ENCODE measurements around the gene ANAPC10. TPM values are rescaled to one million over a fixed set of nuclear protein-coding genes. Genes with fewer than 3 reads are reported as not detected.
"Not testable (repeated sequence)": the region's sequence is repeated elsewhere in the genome, so short reads cannot be mapped to it uniquely, and the experiment has no call there.

The ANAPC10 gene
- 20.8 TPM for total RNA-seq
- long read RNA-seq, transcript ANAPC10-201 (5 exons, 868 nt): major isoform, 6 of 26 reads
- long read RNA-seq, partial matches to known transcripts: 2 of 26 reads
- long read RNA-seq, other reads (novel, unspliced or antisense): 14 of 26 reads

- intact Hi-C loops (cut with DNase I): loop anchor here (5.0 to 10.0 kb wide), 2 partner anchors 79 to 923 kb away; no protein-coding TSS in a partner anchor
- peak; percentile 94 for DNase-seq (ENCODE audit: low spot score)
Observed at GRCh38 chr4:145097821-145098674, at the start of gene ANAPC10, which contains the start of gene ABCE1. Gene ANAPC10, minus strand, starts transcription at chr4:145098196. Its CDS starts 2,097 bp downstream, at chr4:145096099. Gene ABCE1, plus strand, starts transcription at chr4:145098311. Its CDS starts 6,102 bp downstream, at chr4:145104413.

- intact Hi-C loops (cut with DNase I); DNase-seq (ENCODE audit: low spot score): not testable (repeated sequence)
Observed at GRCh38 chr4:145136219-145136618, 38.2 kb upstream of the ANAPC10 start.

GRCh38 chr4:145132511-145133098 lies 34.6 kb upstream of the ANAPC10 start:
- intact Hi-C loops (cut with DNase I): no loop called here

GRCh38 chr4:145131848-145132247 lies 33.9 kb upstream of the ANAPC10 start:
- no peak for DNase-seq (ENCODE audit: low spot score)
- intact Hi-C loops (cut with DNase I): no loop called here

More at GRCh38 chr4:145132511-145133098, 34.6 kb upstream of the ANAPC10 start:
- DNase-seq (ENCODE audit: low spot score): no peak

GRCh38 chr4:145130788-145131399 lies 32.9 kb upstream of the ANAPC10 start:
- intact Hi-C loops (cut with DNase I): no loop called here
- no peak for DNase-seq (ENCODE audit: low spot score)

GRCh38 chr4:145130130-145130529 lies 32.1 kb upstream of the ANAPC10 start:
- DNase-seq (ENCODE audit: low spot score): no peak
- intact Hi-C loops (cut with DNase I): no loop called here

GRCh38 chr4:145125396-145125795 lies 27.4 kb upstream of the ANAPC10 start:
- intact Hi-C loops (cut with DNase I): no loop called here
- DNase-seq (ENCODE audit: low spot score): no peak

- intact Hi-C loops (cut with DNase I): no loop called here
- DNase-seq (ENCODE audit: low spot score): no peak
Observed at GRCh38 chr4:145108128-145108527, 10.1 kb upstream of the ANAPC10 start.

- intact Hi-C loops (cut with DNase I): no loop called here
- DNase-seq (ENCODE audit: low spot score): no peak
Observed at GRCh38 chr4:145107126-145107525, 9.1 kb upstream of the ANAPC10 start.

GRCh38 chr4:145103496-145103895 lies 5.5 kb upstream of the ANAPC10 start:
- no peak for DNase-seq (ENCODE audit: low spot score)
- intact Hi-C loops (cut with DNase I): no loop called here

- intact Hi-C loops (cut with DNase I): no loop called here
- DNase-seq (ENCODE audit: low spot score): no peak
Observed at GRCh38 chr4:145102619-145103018, 4.6 kb upstream of the ANAPC10 start.

- intact Hi-C loops (cut with DNase I): no loop called here
- no peak for DNase-seq (ENCODE audit: low spot score)
Observed at GRCh38 chr4:145101091-145101490, 3.1 kb upstream of the ANAPC10 start.

GRCh38 chr4:145099653-145100052 lies 1.7 kb upstream of the ANAPC10 start:
- intact Hi-C loops (cut with DNase I): loop anchor here (5.0 to 10.0 kb wide), 2 partner anchors 78 to 925 kb away; no protein-coding TSS in a partner anchor

GRCh38 chr4:145098675-145099037 lies 660 bp upstream of the ANAPC10 start:
- DNase-seq (ENCODE audit: low spot score): no peak
- intact Hi-C loops (cut with DNase I): loop anchor here (5.0 to 10.0 kb wide), 2 partner anchors 79 to 924 kb away; no protein-coding TSS in a partner anchor

More at GRCh38 chr4:145099653-145100052, 1.7 kb upstream of the ANAPC10 start:
- no peak for DNase-seq (ENCODE audit: low spot score)

- intact Hi-C loops (cut with DNase I): loop anchor here (5.0 to 10.0 kb wide), 2 partner anchors 80 to 923 kb away; no protein-coding TSS in a partner anchor
Observed at GRCh38 chr4:145097331-145097820, 620 bp downstream of the ANAPC10 start.

GRCh38 chr4:145093638-145094037 lies 4.4 kb downstream of the ANAPC10 start:
- DNase-seq (ENCODE audit: low spot score): no peak
- intact Hi-C loops (cut with DNase I): loop anchor here (10.0 kb wide), 1 partner anchor 919 kb away; no protein-coding TSS in a partner anchor

More at GRCh38 chr4:145097331-145097820, 620 bp downstream of the ANAPC10 start:
- DNase-seq (ENCODE audit: low spot score): no peak

- DNase-seq (ENCODE audit: low spot score): no peak
- intact Hi-C loops (cut with DNase I): loop anchor here (10.0 kb wide), 1 partner anchor 916 kb away; no protein-coding TSS in a partner anchor
Observed at GRCh38 chr4:145090380-145090779, 7.6 kb downstream of the ANAPC10 start.

GRCh38 chr4:145083891-145084605 lies 13.9 kb downstream of the ANAPC10 start:
- no peak for DNase-seq (ENCODE audit: low spot score)
- intact Hi-C loops (cut with DNase I): no loop called here

GRCh38 chr4:145081756-145082155 lies 16.2 kb downstream of the ANAPC10 start:
- no peak for DNase-seq (ENCODE audit: low spot score)
- intact Hi-C loops (cut with DNase I): no loop called here

Measured in cardiac septum (tissue), 1 donor.